GM19025 (cell line): Measurements from ENCODE around the gene CDH13.

Experiments
- ATAC-seq: cut with Tn5 transposase; IDR thresholded peaks from one replicate; pipeline ENCODE4 v1.9.1; 2021; ENCODE audit warnings: mild to moderate bottlenecking, low read depth, moderate library complexity; ENCODE audit not compliant: unreplicated experiment

The CDH13 gene

DNA sequence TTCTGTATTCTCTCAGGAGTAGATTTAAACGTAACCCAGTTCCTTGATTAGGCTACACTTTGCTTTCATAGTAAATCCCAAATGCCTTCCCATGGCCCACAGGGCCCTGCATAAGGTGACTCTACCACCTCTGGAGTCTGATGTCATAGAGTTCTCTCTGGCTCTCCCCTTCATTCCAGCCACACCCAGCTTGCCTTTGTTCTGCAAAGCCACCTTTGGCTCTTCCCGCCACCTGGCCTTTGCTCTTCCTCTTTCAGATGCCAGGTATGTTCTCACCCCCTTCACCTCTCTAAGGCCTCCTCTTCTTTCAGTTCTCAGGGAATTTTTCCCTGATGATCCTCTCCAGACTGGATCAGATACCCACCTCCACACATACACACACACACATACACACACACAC lies 1039.7 kb downstream of the CDH13 start:
- ATAC-seq: no peak

GRCh38 chr16:83669456-83669855 lies 1042.7 kb downstream of the CDH13 start:
- no peak for ATAC-seq

DNA sequence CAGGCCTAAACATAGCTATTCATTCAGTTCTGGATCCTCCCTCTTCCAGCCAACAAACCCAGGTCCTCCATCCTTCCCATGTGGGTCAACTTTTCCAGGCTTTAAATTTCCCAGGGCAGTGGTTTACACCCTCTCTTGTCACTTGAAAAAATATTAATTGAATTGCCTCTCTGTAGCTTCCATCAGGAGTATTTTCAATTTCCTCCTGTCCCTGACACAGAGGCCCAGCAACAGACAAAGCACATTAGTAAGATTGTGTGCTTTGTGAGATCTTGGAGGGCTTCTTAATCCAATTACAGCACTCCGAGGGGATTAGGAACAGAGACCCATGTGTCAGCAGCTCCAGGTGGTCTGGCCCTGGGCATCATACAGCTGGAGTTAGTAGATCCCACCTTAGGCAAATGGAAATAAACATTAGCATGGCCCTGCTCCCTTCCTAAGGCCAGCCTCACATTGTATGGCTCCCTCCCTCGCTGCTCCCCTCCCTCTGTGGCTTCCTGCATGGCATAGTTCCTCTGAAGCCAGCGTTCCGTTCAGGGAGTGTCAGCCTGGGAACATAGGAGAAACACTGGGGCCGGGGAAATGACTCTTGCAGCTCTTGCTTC lies 1048.3 kb downstream of the CDH13 start:
- ATAC-seq: no peak

GRCh38 chr16:83676086-83676485 lies 1049.3 kb downstream of the CDH13 start:
- ATAC-seq: no peak

DNA sequence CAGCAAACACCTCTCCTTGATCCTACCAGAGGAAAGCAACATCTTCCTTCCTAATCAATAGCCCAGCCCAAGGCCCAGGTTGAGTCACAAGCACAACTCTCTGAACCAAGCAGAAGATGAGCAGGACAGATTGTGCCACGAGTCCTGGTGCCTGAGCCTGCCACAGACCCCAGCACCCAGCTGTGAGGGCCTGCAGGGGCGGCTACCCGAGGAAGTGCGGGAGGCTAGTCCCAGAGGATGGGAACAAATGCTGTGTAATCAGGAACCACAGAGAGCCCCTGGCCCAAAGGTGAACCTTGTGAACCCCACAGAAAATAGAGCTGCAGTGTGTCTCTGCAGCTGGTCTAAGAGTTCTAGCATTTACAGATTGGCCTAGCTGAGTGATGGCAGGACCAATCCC lies 1054.2 kb downstream of the CDH13 start:
- ATAC-seq: no peak

GRCh38 chr16:83681381-83681956 lies 1054.7 kb downstream of the CDH13 start:
- no peak for ATAC-seq

DNA sequence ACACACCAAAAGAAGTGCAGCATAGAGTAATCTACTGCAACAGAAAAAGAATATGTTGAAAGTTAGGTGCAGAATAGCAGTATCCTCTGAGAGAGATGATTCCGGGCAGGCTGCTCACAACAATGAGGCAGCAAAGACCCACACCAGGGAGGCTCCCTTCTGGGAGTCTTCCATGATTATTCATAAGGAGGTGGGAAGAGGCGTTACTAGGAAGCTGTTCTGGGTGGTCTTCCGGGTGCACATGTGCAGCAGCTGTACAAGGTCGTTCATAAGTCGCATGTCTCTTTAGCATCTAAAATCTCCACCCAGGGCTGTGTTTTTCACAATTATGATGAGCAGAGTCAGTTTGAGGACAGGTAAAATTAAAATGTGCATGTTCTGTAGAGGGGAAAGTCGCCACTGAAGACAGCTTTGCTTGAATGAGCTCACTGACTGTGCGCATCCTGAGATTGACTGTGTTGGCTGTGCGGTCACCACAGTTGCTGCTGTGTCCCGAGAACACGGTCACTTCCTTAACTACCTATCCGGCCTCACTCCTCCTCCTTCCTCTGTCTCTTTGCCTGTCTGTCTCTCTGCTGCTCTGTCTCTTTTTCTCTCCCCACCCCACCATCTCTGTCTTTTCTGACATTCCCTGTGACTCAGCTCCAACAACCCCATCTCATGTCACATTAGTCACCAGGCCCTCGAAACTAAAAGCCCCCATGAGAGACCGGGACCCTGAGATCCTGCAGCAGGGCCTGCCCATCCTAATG lies 1055.5 kb downstream of the CDH13 start:
- ATAC-seq: no peak

- ATAC-seq: no peak
Observed at GRCh38 chr16:83682868-83683235, 1056.1 kb downstream of the CDH13 start.

GRCh38 chr16:83685615-83686165 lies 1058.9 kb downstream of the CDH13 start:
- no peak for ATAC-seq

DNA sequence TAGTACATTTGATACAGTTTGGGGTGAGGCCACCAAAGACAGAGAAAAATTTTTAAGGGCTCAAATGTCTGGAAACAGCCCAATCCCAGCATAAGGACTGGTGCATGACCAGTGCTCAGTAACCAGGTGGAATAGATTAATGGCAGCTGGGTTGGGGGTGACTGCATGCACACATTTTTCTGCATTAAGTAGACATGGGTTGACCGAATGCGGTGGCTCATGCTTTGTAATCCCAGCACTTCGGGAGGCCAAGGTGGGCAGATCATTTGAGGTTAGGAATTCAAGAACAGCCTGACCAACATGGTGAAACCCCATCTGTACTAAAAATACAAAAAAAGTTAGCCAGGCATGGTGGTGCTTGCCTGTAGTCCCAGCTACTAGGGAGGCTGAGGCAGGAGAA lies 1060.0 kb downstream of the CDH13 start:
- ATAC-seq: no peak

GRCh38 chr16:83689385-83689831 lies 1062.6 kb downstream of the CDH13 start:
- ATAC-seq: no peak

DNA sequence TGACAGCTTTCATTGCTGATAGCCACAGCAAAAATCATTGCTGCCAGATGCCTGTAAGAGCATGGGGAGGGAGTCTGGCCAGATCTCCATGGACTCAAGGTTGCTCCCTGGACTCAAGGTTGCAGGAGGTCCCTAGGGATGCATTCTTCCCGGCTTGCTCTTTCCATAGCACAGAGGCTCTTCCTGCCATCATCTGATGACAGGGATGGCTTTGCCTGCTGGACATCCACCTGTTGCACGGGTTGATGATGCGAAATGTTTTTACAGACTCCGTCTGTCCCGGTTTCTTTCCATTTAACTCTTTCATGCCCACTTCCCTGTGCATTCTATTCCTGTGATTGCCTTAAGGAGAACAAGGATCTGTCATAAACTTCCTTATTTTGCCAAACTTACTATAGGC lies 1065.5 kb downstream of the CDH13 start:
- no peak for ATAC-seq

- no peak for ATAC-seq
Observed at GRCh38 chr16:83698964-83699363, 1072.2 kb downstream of the CDH13 start.

GRCh38 chr16:83699817-83700216 lies 1073.0 kb downstream of the CDH13 start:
- no peak for ATAC-seq

- ATAC-seq: no peak
Observed at GRCh38 chr16:83700918-83701317, 1074.1 kb downstream of the CDH13 start.

DNA sequence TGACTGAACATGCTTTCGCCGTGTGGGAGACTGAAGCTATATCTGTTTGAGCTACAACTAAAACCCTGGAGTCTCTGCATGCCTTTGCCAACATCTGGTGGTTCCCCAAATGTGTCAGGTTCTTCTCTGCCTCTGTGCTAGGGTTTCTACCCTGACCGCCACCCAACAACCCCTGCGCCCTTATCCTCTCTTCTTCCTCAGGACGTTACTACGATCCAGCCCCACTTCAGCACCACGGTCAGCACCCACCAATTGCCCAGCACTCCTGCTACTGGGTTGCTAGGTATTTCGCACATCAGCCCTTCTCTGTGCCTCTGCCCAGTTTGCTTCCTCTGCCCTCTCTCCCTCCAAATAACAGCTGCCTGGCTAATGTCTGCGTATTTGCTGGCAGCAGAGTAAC lies 1074.7 kb downstream of the CDH13 start:
- no peak for ATAC-seq

- ATAC-seq: no peak
Observed at GRCh38 chr16:83704656-83705055, 1077.9 kb downstream of the CDH13 start.

DNA sequence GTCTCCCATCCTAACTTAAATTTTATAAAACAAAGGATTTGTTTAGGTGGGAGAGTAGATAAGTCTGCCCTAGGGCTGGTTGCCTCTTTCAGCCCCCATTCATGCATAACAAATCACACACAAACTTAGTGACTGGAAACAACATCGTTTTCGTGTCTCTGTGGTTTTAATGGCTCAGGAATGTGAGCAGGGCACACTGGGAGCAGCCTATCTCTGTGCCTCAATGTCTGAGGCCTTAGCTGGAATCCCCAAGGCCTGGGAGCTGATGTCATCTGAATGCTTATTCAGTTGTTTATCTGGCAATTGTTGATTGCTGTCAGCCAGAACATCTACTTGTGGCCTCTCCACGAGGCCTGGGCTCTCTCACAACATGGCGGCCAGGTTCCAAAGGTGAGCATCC lies 1079.1 kb downstream of the CDH13 start:
- ATAC-seq: no peak

- no peak for ATAC-seq
Observed at GRCh38 chr16:83706394-83706793, 1079.6 kb downstream of the CDH13 start.

GRCh38 chr16:83711069-83711468 lies 1084.3 kb downstream of the CDH13 start:
- ATAC-seq: no peak

- no peak for ATAC-seq
Observed at GRCh38 chr16:83713597-83713996, 1086.8 kb downstream of the CDH13 start.

GRCh38 chr16:83714286-83714685 lies 1087.5 kb downstream of the CDH13 start:
- no peak for ATAC-seq
